ENCODE data around the gene FAXDC2.

FAXDC2 gene

GRCh38 chr5:154862766-154863165 lies 12.4 kb upstream of the FAXDC2 start:
- DNase-seq (ENCODE audit: low read depth): no peak
- TF ChIP-seq CTCF (conservative IDR thresholded peaks at IDR 0.05; ENCODE audit: control insufficient read depth, insufficient read depth, low read depth, low read length): no peak
- H3K4me3 ChIP-seq (ENCODE audit: control insufficient read depth, low read depth, low read length): no peak overlapping the region

GRCh38 chr5:154861946-154862345 lies 11.5 kb upstream of the FAXDC2 start:
- DNase-seq (ENCODE audit: low read depth): no peak
- H3K4me3 ChIP-seq (ENCODE audit: control insufficient read depth, low read depth, low read length): no peak overlapping the region
- no peak for TF ChIP-seq CTCF (conservative IDR thresholded peaks at IDR 0.05; ENCODE audit: control insufficient read depth, insufficient read depth, low read depth, low read length)

- DNase-seq (ENCODE audit: low read depth): no peak
- TF ChIP-seq CTCF (conservative IDR thresholded peaks at IDR 0.05; ENCODE audit: control insufficient read depth, insufficient read depth, low read depth, low read length): no peak
- H3K4me3 ChIP-seq (ENCODE audit: control insufficient read depth, low read depth, low read length): peak overlapping the region; percentile 90
Observed at GRCh38 chr5:154860765-154861164, 10.4 kb upstream of the FAXDC2 start.

GRCh38 chr5:154860123-154860522 lies 9.7 kb upstream of the FAXDC2 start:
- no peak for TF ChIP-seq CTCF (conservative IDR thresholded peaks at IDR 0.05; ENCODE audit: control insufficient read depth, insufficient read depth, low read depth, low read length)
- peak overlapping the region; percentile 90 for H3K4me3 ChIP-seq (ENCODE audit: control insufficient read depth, low read depth, low read length)
- peak; percentile 63 for DNase-seq (ENCODE audit: low read depth)

GRCh38 chr5:154858972-154859871 lies 8.8 kb upstream of the FAXDC2 start:
- peak overlapping the region; percentile 90 for H3K4me3 ChIP-seq (ENCODE audit: control insufficient read depth, low read depth, low read length)
- no peak for DNase-seq (ENCODE audit: low read depth)
- TF ChIP-seq CTCF (conservative IDR thresholded peaks at IDR 0.05; ENCODE audit: control insufficient read depth, insufficient read depth, low read depth, low read length): no peak

- TF ChIP-seq CTCF (conservative IDR thresholded peaks at IDR 0.05; ENCODE audit: control insufficient read depth, insufficient read depth, low read depth, low read length): no peak
- peak; percentile 97 for DNase-seq (ENCODE audit: low read depth)
- peak within 1 kb of the TSS; percentile 90 for H3K4me3 ChIP-seq (ENCODE audit: control insufficient read depth, low read depth, low read length)
Observed at GRCh38 chr5:154858297-154858971, 8.0 kb upstream of the FAXDC2 start, which contains the start of gene CNOT8. Gene CNOT8, plus strand, starts transcription at chr5:154858627. Its CDS starts 4,652 bp downstream, at chr5:154863279.

Data from fibroblast of mammary gland (primary cell).